GM12878 (cell line): Measurements from ENCODE around the gene KIAA1217. TPM values are rescaled to one million over a fixed set of nuclear protein-coding genes. Genes with fewer than 3 reads are reported as not detected.
A peak's percentile ranks its signal among the peaks of the same experiment; 100 is the strongest.

Experiments
- ATAC-seq: fragments of 200-7000 bp; cut with Tn5 transposase; 3 replicates; pipeline ENCODE4 v1.9.1; 2020; ENCODE audit warnings: mild to moderate bottlenecking, moderate library complexity
- BruUV-seq: library from RNA; stranded (reverse); fragments of 400-500 nt; replicated peaks from 2 replicates; lab custom pipeline; 2021; lab: Mats Ljungman, UMichigan
- CTCF ChIA-PET: fragments of 300-600 bp; sonication (Branson Sonifier 250); formaldehyde crosslinking; extraction: SDS; loops from one replicate; lab custom pipeline; 2021; ENCODE audit warnings: inconsistent platforms; lab: Yijun Ruan, JAX
- POLR2A ChIA-PET: fragments of 350-600 bp; formaldehyde crosslinking; extraction: SDS; loops from one replicate; lab custom pipeline; 2021; ENCODE audit warnings: inconsistent platforms; lab: Charles Lee
- RAD21 ChIA-PET: fragments of 300-600 bp; sonication (Branson Sonifier 250); formaldehyde crosslinking; loops from one replicate; lab custom pipeline; 2023; ENCODE audit warnings: antibody characterized with exemption; ENCODE audit not compliant: unreplicated experiment; lab: Charles Lee
- SMC1A ChIA-PET: fragments of 300-600 bp; sonication (Branson Sonifier 250); formaldehyde crosslinking; loops from one replicate; lab custom pipeline; 2023; ENCODE audit not compliant: unreplicated experiment, uncharacterized antibody; lab: Charles Lee
- DNase-seq: peaks from one replicate; pipeline ENCODE4 v3.0.0-alpha.2; 2011; ENCODE audit warnings: low read depth, low spot score
- FAIRE-seq: peaks from 3 replicates; lab custom pipeline; 2011; peaks lifted over from hg19 to GRCh38; lab: Jason Lieb, UNC
- H2AFZ ChIP-seq: 2 replicates; pipeline ENCODE4 v1.6.0; 2011; ENCODE audit warnings: low read depth, low read length, control low read depth; ENCODE audit not compliant: control insufficient read depth
- H3K27ac ChIP-seq: 2 replicates; pipeline ENCODE4 v1.5.1; 2011; ENCODE audit warnings: control low read depth; ENCODE audit not compliant: control insufficient read depth, insufficient read depth
- H3K27me3 ChIP-seq, 2 experiments: replicated peaks in 1 of 2; 2 replicates each; pipeline versions ENCODE4 v1.6.0 to v1.6.1; 2011; ENCODE audit warnings: low read length in 1 of 2; ENCODE audit not compliant: control insufficient read depth in 2 of 2, insufficient read depth in 2 of 2
- H3K36me3 ChIP-seq, 2 experiments: 2 replicates each; pipeline ENCODE4 v1.5.1; 2011; ENCODE audit warnings: low read length in 1 of 2; ENCODE audit not compliant: control insufficient read depth in 2 of 2, insufficient read depth in 2 of 2
- H3K4me1 ChIP-seq: 2 replicates; pipeline ENCODE4 v1.6.1; 2011; ENCODE audit warnings: mild to moderate bottlenecking, low read length, moderate library complexity, mixed read lengths; ENCODE audit not compliant: control insufficient read depth, insufficient read depth
- H3K4me2 ChIP-seq: 2 replicates; pipeline ENCODE4 v1.6.0; 2011; ENCODE audit warnings: control low read depth; ENCODE audit not compliant: control insufficient read depth, insufficient read depth
- H3K4me3 ChIP-seq: fragments of 200-600 bp; sonication (generic); 2 replicates; pipeline ENCODE4 v1.5.1; 2016
- H3K79me2 ChIP-seq: 2 replicates; pipeline ENCODE4 v1.6.0; 2011; ENCODE audit warnings: low read length; ENCODE audit not compliant: control insufficient read depth, insufficient read depth
- H3K9ac ChIP-seq: 2 replicates; pipeline ENCODE4 v1.8.0; 2011; ENCODE audit warnings: low read length, control low read depth, mixed read lengths; ENCODE audit not compliant: control insufficient read depth, insufficient read depth
- H3K9me3 ChIP-seq: replicated peaks from 3 replicates; pipeline ENCODE4 v1.5.1; 2011; ENCODE audit warnings: mild to moderate bottlenecking, low read length; ENCODE audit not compliant: control insufficient read depth, insufficient read depth
- H4K20me1 ChIP-seq: 2 replicates; pipeline ENCODE4 v1.6.0; 2011; ENCODE audit not compliant: control insufficient read depth, insufficient read depth
- CHD2 ChIP-seq: IDR thresholded peaks from 2 replicates; pipeline ENCODE4 v1.6.1; 2011; ENCODE audit warnings: low read depth, low read length, improper control_type of control experiment, borderline replicate concordance
- CREM ChIP-seq: IDR thresholded peaks from 2 replicates; pipeline ENCODE4 v1.6.1; 2014; ENCODE audit warnings: antibody characterized with exemption, low read depth
- DPF2 ChIP-seq: fragments of 450-650 bp; IDR thresholded peaks from 2 replicates; pipeline ENCODE4 v1.6.1; 2017; ENCODE audit warnings: mild to moderate bottlenecking
- EGR1 ChIP-seq, 2 experiments: IDR thresholded peaks; 1 replicate in 1 of 2; 2 replicates in 1 of 2; pipeline ENCODE4 v1.6.1; 2011 to 2012; ENCODE audit warnings: low read depth in 2 of 2, low read length in 2 of 2, borderline replicate concordance in 1 of 2, mild to moderate bottlenecking in 1 of 2, moderate library complexity in 1 of 2
- FOXM1 ChIP-seq: IDR thresholded peaks from 2 replicates; pipeline ENCODE4 v1.6.1; 2012; ENCODE audit warnings: low read depth, mild to moderate bottlenecking, inconsistent platforms, low read length, moderate library complexity
- MYC ChIP-seq: IDR thresholded peaks from 2 replicates; pipeline ENCODE4 v1.6.1; 2011; ENCODE audit warnings: mild to moderate bottlenecking, low read length, moderate library complexity, inconsistent platforms; ENCODE audit not compliant: insufficient read depth, insufficient replicate concordance, insufficient read length, severe bottlenecking
- NFIC ChIP-seq: IDR thresholded peaks from 2 replicates; pipeline ENCODE4 v1.6.1; 2012; ENCODE audit warnings: low read depth, mild to moderate bottlenecking, inconsistent platforms, low read length, moderate library complexity
- NFYB ChIP-seq: IDR thresholded peaks from 2 replicates; pipeline ENCODE4 v1.6.1; 2011; ENCODE audit warnings: low read depth, mild to moderate bottlenecking, low read length, improper control_type of control experiment, moderate library complexity; ENCODE audit not compliant: insufficient read depth
- NR2F1 ChIP-seq: fragments of 450-650 bp; conservative IDR thresholded peaks from 2 replicates; pipeline ENCODE4 v1.6.1; 2017; ENCODE audit warnings: mild to moderate bottlenecking
- PML ChIP-seq: IDR thresholded peaks from 2 replicates; pipeline ENCODE4 v1.6.1; 2012; ENCODE audit warnings: low read length, inconsistent platforms
- POLR2A ChIP-seq: IDR thresholded peaks from 2 replicates; pipeline ENCODE4 v1.6.1; 2011; ENCODE audit warnings: low read depth, mild to moderate bottlenecking, low read length
- RAD51 ChIP-seq: fragments of 450-650 bp; IDR thresholded peaks from 2 replicates; pipeline ENCODE4 v1.6.1; 2016; ENCODE audit warnings: moderate library complexity, mild to moderate bottlenecking, inconsistent platforms
- ZNF207 ChIP-seq: fragments of 450-650 bp; IDR thresholded peaks from 2 replicates; pipeline ENCODE4 v1.6.1; 2014; ENCODE audit warnings: antibody characterized with exemption, mild to moderate bottlenecking, borderline replicate concordance
- ZNF24 ChIP-seq: fragments of 450-650 bp; IDR thresholded peaks from 2 replicates; pipeline ENCODE4 v1.6.1; 2017; ENCODE audit warnings: antibody characterized with exemption, mild to moderate bottlenecking
- WGBS: methylation state at CpG from one replicate; pipeline ENCODE4 v1.1.6; 2016; ENCODE audit warnings: low lambda C conversion rate; ENCODE audit not compliant: insufficient replicate concordance, insufficient coverage; ENCODE audit errors: missing lambda C conversion rate; 5-methylcytosine and 5-hydroxymethylcytosine counted together
- in situ Hi-C: fragments of 300-500 bp; cut with MboI; formaldehyde crosslinking; loops from 9 replicates; pipeline ENCODE4 v1.14.3; 2018; ENCODE audit warnings: mixed read lengths
- intact Hi-C: fragments of 100-400 bp; cut with micrococcal nuclease; formaldehyde crosslinking; loops from one replicate; pipeline ENCODE4 v1.14.2; 2022; ENCODE audit not compliant: unreplicated experiment
- polyA plus RNA-seq, 11 experiments: library from polyadenylated mRNA; depleted of rRNA in 4 of 11; unstranded in 6 of 11; stranded (reverse) in 5 of 11; fragments of >200 nt; fragmentation: Nextera tagmentation in 4 of 11; fragmentation: Illumina TruSeq in 1 of 11; extraction: Ambion mirVana in 4 of 11; extraction: Trizol in 1 of 11; gene quantifications; 1 replicate in 1 of 11; 2 replicates in 10 of 11; pipeline versions ENCODE4 v1.2.1 to v1.2.3, GENCODE V29; 2011 to 2016; ENCODE audit warnings: inconsistent platforms in 2 of 11, missing spikeins in 2 of 11, low read depth in 1 of 11
- total RNA-seq, 4 experiments: library from RNA; depleted of rRNA in 3 of 4; stranded (reverse); fragments of >200 nt in 3 of 4; fragmentation: Illumina TruSeq in 1 of 4; extraction: Trizol in 1 of 4; gene quantifications; 2 replicates each; pipeline versions ENCODE4 v1.2.1 to v1.2.3, GENCODE V29; 2013 to 2021
- TF ChIP-seq, protein P1 (sequence below): fragments of 450-650 bp; IDR thresholded peaks from 2 replicates; pipeline ENCODE4 v1.6.1; 2018; ENCODE audit warnings: borderline replicate concordance, mild to moderate bottlenecking; ENCODE audit not compliant: partially characterized antibody

KIAA1217 gene
- total and polyA plus RNA-seq, 10 of the 15 experiments (the other 5 are each of a cell fraction or from before 2014, with no cell fraction given): 0.57 to 3.8 (median 2.1) TPM

DNA sequence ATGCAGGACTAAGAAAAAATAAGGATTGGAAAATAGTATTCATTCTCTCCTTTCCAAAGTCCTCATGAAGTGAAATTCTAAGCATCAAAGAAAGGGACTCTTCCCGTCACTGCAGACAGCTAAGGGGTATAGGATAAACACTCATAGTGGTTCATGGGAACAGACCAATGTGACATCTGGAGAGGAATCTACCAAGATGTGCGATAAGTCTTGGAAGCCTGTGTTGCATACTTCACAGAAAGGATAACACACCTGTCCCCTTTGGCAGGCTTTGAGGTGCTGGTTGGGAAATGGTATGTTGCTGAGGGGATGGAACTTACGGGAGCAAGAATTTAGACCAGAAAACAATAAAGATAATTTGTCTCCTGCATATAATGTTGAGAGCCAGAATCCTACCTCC is 266.7 kb downstream of the KIAA1217 start:
- no peak for DNase-seq
- FAIRE-seq: no peak

DNA sequence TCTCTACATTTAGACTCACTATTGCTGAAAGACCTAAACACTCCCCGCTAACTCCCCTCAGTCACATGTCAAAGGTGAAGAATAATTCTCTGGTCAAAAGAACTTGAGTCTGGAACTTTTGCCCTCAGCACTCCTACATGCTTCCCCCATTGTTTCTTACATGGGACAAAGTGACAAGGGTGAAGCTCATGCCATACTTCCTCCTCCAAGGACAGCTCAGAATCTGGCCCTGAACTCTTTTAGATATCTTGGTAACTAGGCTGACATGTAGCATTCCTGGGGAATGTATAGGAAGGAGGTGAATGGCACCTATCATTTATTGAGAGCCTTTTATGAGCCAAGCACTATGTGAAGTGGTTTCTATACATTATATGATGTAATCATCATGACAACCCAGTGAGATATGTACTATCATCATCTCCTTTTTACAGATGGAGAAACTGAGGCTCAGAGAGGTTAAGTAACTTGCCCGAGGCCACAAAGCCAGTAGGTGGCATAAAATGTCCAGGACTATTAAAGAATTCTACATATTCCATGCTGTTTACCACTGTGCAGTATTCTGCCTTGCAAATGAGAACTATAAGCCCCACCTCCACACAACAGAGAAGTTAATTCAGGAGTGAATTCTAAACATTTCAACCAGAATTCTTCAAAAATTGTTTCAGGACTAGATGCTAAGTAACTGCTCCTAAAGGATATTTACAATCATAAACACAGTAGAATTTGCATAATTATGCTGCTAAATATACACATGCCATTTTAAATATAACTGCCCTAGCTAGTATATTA is 268.2 kb downstream of the KIAA1217 start:
- DNase-seq: no peak
- Histone ChIP-seq H3K4me1 (no peaks in the 10 kb centered on the region), H4K20me1 (no peaks in the 10 kb centered on the region), H3K4me3 (no peak overlapping the region), H3K36me3 (no peaks in the 10 kb centered on the region), H3K4me2 (no peak overlapping the region), H3K27me3 (no peaks in the 10 kb centered on the region), H3K9me3 (no peaks in the 10 kb centered on the region; the same call in 2 of the 3 replicates), H3K27ac (no peak overlapping the region), H3K9ac (no peak overlapping the region), H3K79me2 (no peaks in the 10 kb centered on the region), H2AFZ (no peak overlapping the region)
- FAIRE-seq: no peak
- POLR2A ChIA-PET: no interaction called here
- ATAC-seq: no peak
- WGBS: 46% methylated on average over 2 of the region's 2 CpGs
- intact Hi-C loops: no loop called here
- CTCF ChIA-PET: interaction anchor here (0.5 kb wide), 1 partner anchor 154 kb away, joined by 3 read pairs; no protein-coding TSS in a partner anchor
- in situ Hi-C loops: no loop called here
- RAD21 ChIA-PET: no interaction called here
- BruUV-seq: no TSS peak
- SMC1A ChIA-PET: interaction anchor here (0.7 to 1.3 kb wide), 2 partner anchors 9 to 12 kb away, joined by 3 read pairs; no protein-coding TSS in a partner anchor
- no peak for TF ChIP-seq ZNF207
- TF ChIP-seq NR2F1: no peak
- no peak for TF ChIP-seq PML
- TF ChIP-seq NFIC: no peak
- no peak for TF ChIP-seq RAD51
- TF ChIP-seq, protein P1, sequence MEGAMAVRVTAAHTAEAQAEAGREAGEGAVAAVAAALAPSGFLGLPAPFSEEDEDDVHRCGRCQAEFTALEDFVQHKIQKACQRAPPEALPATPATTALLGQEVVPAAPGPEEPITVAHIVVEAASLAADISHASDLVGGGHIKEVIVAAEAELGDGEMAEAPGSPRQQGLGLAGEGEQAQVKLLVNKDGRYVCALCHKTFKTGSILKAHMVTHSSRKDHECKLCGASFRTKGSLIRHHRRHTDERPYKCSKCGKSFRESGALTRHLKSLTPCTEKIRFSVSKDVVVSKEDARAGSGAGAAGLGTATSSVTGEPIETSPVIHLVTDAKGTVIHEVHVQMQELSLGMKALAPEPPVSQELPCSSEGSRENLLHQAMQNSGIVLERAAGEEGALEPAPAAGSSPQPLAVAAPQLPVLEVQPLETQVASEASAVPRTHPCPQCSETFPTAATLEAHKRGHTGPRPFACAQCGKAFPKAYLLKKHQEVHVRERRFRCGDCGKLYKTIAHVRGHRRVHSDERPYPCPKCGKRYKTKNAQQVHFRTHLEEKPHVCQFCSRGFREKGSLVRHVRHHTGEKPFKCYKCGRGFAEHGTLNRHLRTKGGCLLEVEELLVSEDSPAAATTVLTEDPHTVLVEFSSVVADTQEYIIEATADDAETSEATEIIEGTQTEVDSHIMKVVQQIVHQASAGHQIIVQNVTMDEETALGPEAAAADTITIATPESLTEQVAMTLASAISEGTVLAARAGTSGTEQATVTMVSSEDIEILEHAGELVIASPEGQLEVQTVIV: no peak
- no peak for TF ChIP-seq DPF2
- no peak for TF ChIP-seq POLR2A
- TF ChIP-seq CREM: no peak
- TF ChIP-seq ZNF24: no peak
- TF ChIP-seq NFYB: no peak
- no peak for TF ChIP-seq EGR1 (IDR thresholded peaks at IDR 0.05; ENCODE audit: borderline replicate concordance in 1 of 2, low read depth in 2 of 2, low read length in 2 of 2)

More for the DNA sequence above, 266.7 kb downstream of the KIAA1217 start:
- no peaks in the 10 kb centered on the region for H3K36me3 ChIP-seq
- SMC1A ChIA-PET: no interaction called here
- no peak overlapping the region for H3K27ac ChIP-seq
- CTCF ChIA-PET: no interaction called here
- ATAC-seq: no peak
- H3K9ac ChIP-seq: no peak overlapping the region
- in situ Hi-C loops (no loop called here), intact Hi-C loops (no loop called here)
- TSS peak; percentile 25 for BruUV-seq
- POLR2A ChIA-PET: no interaction called here
- H3K4me2 ChIP-seq: no peak overlapping the region
- 51% methylated on average over 3 of the region's 3 CpGs for WGBS
- H3K4me1 ChIP-seq: no peaks in the 10 kb centered on the region
- H3K4me3 ChIP-seq: no peak overlapping the region
- RAD21 ChIA-PET: no interaction called here
- TF ChIP-seq MYC (no peak), FOXM1 (no peak), CHD2 (no peak)
- H4K20me1 ChIP-seq: no peaks in the 10 kb centered on the region
- H3K9me3 ChIP-seq: no peaks in the 10 kb centered on the region; the same call in 2 of the 3 replicates
- no peaks in the 10 kb centered on the region for H3K27me3 ChIP-seq
- no peaks in the 10 kb centered on the region for H3K79me2 ChIP-seq
- H2AFZ ChIP-seq: no peak overlapping the region
